Muscle layer of duodenum (tissue), 2 donors: Measurements from ENCODE around the gene RPL13.

ENCODE experiments used
- H3K27ac ChIP-seq: one replicate; pipeline ENCODE4 v1.7.0; 2013; ENCODE audit warnings: mild to moderate bottlenecking, low read length
- H3K27me3 ChIP-seq: one replicate; pipeline ENCODE4 v1.7.0; 2013; ENCODE audit warnings: low read depth, mild to moderate bottlenecking, control low read depth, low read length
- H3K36me3 ChIP-seq, 2 donors: one replicate each; pipeline ENCODE4 v1.7.0; 2013; ENCODE audit warnings: low read length in 2 of 2, control low read depth in 1 of 2, mild to moderate bottlenecking in 1 of 2; ENCODE audit not compliant: insufficient read depth in 2 of 2, control insufficient read depth in 1 of 2
- H3K4me1 ChIP-seq, 2 donors: one replicate each; pipeline ENCODE4 v1.7.0; 2013; ENCODE audit warnings: low read length in 2 of 2, mild to moderate bottlenecking in 2 of 2, control low read depth in 1 of 2, moderate library complexity in 1 of 2; ENCODE audit not compliant: insufficient read depth in 2 of 2, control insufficient read depth in 1 of 2
- H3K4me3 ChIP-seq, 2 donors: one replicate each; pipeline ENCODE4 v1.7.0; 2013; ENCODE audit warnings: low read length in 2 of 2, low read depth in 1 of 2, mild to moderate bottlenecking in 1 of 2
- H3K9me3 ChIP-seq, 2 donors: one replicate each; pipeline ENCODE4 v1.7.0; 2013; ENCODE audit warnings: low read length in 2 of 2, control low read depth in 1 of 2, mild to moderate bottlenecking in 1 of 2; ENCODE audit not compliant: control insufficient read depth in 1 of 2
- donor health status: healthy.

The RPL13 gene

DNA sequence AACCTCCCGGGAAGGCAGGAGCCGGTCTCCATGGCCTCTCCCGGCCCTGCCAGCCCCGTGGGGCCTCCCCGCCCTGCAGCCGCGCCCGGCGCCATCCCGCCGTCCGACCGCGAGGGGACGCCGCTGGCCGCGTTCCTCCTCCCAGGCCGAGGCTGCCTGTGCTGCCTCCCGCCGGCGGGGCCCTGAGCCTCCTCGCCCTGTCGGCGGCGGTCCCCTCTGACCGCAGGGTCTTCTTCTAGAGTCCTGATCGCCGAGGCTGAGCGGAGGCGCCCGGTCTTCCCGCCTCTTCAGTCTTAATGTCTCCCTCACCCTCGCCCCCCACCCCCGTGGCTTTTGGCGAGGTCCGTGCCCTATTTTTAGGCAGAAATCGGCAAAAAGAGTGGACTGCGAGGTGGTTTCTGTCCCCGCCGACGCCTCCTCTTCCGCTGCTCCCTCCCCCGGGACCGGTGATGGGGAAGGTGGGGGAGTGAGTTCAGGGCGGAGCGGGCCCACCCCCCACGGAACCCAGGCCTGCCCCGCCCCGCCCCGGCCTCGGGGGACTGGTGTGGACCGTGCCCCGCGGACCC is 14.3 kb downstream of the RPL13 start:
- H3K4me1 ChIP-seq: peaks cover 0 to 22% of the 10 kb centered on the region in 2 donors
- no peaks in the 10 kb centered on the region for H3K36me3 ChIP-seq
- peak overlapping the region in 1 of 2 donors; percentile 40 for H3K4me3 ChIP-seq
- no peaks in the 10 kb centered on the region for H3K9me3 ChIP-seq
- no peak overlapping the region for H3K27ac ChIP-seq
- H3K27me3 ChIP-seq: peaks cover 21% of the 10 kb centered on the region

DNA sequence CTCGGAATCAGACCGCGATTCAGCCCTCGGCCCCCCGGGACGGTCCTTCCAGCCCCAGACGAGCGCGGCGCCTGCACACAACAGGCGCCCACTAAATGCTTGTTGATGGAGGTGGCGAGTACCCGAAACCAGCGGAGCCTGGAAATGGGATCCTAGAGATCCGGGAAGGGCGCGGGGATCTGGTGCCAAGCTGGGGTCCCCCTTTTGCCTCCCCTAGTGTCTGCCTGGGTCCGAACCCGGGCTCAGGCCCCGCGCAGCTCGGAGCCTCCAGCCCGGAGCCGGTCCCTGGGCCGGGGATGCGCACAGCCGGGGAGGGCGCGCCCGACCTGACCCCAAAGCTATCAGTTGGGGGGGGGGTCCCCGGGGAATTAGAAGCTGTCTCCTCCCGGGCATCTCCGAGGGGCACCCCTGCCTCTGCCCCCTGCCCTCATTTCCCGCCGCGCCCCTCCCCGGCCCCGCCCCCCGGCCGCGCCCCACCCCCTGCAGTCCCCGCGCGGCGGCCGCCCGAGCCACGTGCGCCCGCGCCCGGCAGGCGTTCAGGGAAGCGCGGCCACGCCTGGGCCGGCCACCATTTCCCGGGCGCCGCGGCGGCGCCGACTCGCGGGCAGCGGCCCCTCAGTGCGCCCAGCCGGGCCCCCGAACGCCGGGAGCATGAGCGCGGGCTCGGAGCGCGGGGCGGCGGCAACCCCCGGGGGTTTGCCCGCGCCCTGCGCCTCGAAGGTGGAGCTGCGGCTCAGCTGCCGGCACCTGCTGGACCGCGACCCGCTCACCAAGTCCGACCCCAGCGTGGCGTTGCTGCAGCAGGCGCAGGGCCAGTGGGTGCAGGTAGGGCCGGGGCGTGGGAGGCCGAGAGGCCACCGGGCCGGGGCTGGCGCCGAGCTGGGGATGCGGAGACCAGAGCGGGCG is 15.0 kb downstream of the RPL13 start, which contains the start of gene CPNE7:
TSS of gene CPNE7 (plus strand) at position 512 of the 906 bp plus-strand sequence. CDS start at position 652, 140 bp downstream.
- Histone ChIP-seq H3K27ac (no peak within 1 kb of the TSS), H3K36me3 (no peaks in the 10 kb centered on the region), H3K4me3 (peak within 1 kb of the TSS in 1 of 2 donors; percentile 40), H3K9me3 (no peaks in the 10 kb centered on the region), H3K4me1 (peaks cover 0 to 22% of the 10 kb centered on the region in 2 donors), H3K27me3 (peaks cover 15% of the 10 kb centered on the region)

GRCh38 chr16:89576153-89577054 is 15.9 kb downstream of the RPL13 start:
- H3K36me3 ChIP-seq: no peaks in the 10 kb centered on the region
- peaks cover 0 to 22% of the 10 kb centered on the region in 2 donors for H3K4me1 ChIP-seq
- H3K9me3 ChIP-seq: no peaks in the 10 kb centered on the region
- H3K4me3 ChIP-seq: no peak overlapping the region
- no peak overlapping the region for H3K27ac ChIP-seq
- peaks cover 15% of the 10 kb centered on the region for H3K27me3 ChIP-seq

DNA sequence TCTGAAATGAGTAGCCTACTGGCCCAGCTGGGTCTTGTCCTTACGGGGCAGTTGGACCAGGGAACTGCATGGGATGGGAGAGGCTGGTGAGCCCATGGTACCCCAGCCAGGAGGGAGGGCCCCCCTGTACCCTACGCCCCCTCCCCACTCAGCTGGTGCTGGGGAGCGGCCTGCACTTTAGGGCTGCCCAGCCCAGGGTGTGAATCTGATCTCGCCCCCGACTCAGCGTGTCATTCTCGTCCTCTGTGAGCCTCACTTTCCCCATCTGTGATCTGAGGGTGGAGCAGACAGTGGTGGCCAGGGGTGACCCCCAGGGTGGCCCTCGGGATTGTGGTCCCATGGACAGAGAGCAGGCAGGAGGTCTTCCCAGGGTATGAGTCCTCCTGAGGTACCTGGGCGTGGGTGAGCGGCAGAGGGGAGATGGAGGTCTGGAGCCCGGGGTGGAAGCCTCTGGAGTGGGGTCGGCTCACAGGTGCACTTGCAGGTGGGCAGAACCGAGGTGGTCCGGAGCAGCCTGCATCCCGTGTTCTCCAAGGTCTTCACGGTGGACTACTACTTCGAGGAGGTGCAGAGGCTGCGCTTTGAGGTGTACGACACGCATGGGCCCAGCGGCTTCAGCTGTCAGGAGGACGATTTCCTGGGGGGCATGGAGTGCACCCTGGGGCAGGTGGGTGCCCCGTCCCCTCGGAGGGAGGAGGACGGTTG is 16.7 kb downstream of the RPL13 start:
- H3K4me1 ChIP-seq: peaks cover 0 to 22% of the 10 kb centered on the region in 2 donors
- H3K4me3 ChIP-seq: no peak overlapping the region
- H3K36me3 ChIP-seq: no peaks in the 10 kb centered on the region
- no peaks in the 10 kb centered on the region for H3K9me3 ChIP-seq
- no peak overlapping the region for H3K27ac ChIP-seq
- peaks cover 15% of the 10 kb centered on the region for H3K27me3 ChIP-seq

DNA sequence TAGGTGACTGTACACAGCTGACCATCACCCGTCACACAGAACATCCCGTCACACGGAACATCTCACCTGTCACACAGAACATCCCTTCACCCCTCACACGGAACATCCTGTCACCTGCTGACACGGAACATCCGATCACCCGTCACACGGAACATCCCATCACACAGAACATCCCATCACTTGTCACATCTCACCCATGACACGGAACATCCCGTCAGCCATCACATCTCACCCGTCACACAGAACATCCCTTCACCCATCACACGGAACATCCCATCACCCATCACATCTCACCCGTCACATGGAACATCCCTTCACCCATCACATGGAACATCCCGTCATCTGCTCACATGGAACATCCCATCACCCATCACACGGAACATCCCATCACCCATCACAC is 18.9 kb downstream of the RPL13 start:
- Histone ChIP-seq H3K4me3 (no peak overlapping the region), H3K4me1 (peaks cover 0 to 21% of the 10 kb centered on the region in 2 donors), H3K9me3 (no peaks in the 10 kb centered on the region), H3K27me3 (peaks cover 6% of the 10 kb centered on the region), H3K27ac (no peak overlapping the region), H3K36me3 (no peaks in the 10 kb centered on the region)

GRCh38 chr16:89581045-89581695 is 20.7 kb downstream of the RPL13 start:
- Histone ChIP-seq H3K4me3 (no peak overlapping the region), H3K36me3 (no peaks in the 10 kb centered on the region), H3K27me3 (no peaks in the 10 kb centered on the region), H3K4me1 (peaks cover 0 to 5% of the 10 kb centered on the region in 2 donors), H3K9me3 (no peaks in the 10 kb centered on the region), H3K27ac (no peak overlapping the region)

DNA sequence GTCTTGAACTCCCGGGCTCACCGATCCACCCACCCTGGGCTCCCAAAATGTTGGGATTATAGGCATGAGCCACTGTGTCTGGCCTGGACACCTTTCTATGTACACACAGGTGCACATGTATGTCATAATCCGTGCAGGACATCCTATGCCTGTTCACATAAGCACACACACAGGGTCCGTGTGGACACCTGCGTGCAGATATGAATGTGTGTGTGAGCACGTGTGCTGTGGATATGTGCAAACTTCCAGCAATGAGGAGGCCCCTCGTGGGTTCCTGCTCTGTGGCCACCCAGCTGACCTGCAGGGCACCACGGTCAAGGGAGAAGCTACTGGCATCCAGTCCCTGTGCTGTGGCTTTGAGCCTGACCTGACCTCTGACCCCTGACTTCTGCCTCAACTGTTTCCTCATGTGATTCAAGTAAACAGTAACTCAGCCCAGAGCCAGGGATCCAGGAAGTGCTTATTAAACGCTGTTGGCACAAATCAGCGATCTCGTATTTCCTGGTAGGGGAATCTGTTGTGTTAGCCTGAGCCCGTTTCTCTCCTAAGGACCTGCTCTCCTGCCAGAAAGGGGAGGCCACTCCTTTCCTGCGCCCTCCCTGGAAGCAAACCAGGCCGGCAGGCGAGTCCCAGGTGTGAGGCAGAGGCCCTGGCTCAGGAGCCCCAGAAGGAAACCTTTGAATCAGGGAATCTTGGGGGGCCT is 21.5 kb downstream of the RPL13 start:
- H3K36me3 ChIP-seq: no peaks in the 10 kb centered on the region
- no peaks in the 10 kb centered on the region for H3K27me3 ChIP-seq
- no peaks in the 10 kb centered on the region for H3K9me3 ChIP-seq
- H3K4me1 ChIP-seq: peaks cover 0 to 3% of the 10 kb centered on the region in 2 donors
- peak overlapping the region; percentile 29 for H3K27ac ChIP-seq
- H3K4me3 ChIP-seq: no peak overlapping the region

GRCh38 chr16:89582614-89583196 is 22.2 kb downstream of the RPL13 start:
- Histone ChIP-seq H3K27me3 (no peaks in the 10 kb centered on the region), H3K4me3 (no peak overlapping the region), H3K36me3 (no peaks in the 10 kb centered on the region), H3K27ac (peak overlapping the region; percentile 29), H3K4me1 (peaks cover 0 to 3% of the 10 kb centered on the region in 2 donors), H3K9me3 (no peaks in the 10 kb centered on the region)

DNA sequence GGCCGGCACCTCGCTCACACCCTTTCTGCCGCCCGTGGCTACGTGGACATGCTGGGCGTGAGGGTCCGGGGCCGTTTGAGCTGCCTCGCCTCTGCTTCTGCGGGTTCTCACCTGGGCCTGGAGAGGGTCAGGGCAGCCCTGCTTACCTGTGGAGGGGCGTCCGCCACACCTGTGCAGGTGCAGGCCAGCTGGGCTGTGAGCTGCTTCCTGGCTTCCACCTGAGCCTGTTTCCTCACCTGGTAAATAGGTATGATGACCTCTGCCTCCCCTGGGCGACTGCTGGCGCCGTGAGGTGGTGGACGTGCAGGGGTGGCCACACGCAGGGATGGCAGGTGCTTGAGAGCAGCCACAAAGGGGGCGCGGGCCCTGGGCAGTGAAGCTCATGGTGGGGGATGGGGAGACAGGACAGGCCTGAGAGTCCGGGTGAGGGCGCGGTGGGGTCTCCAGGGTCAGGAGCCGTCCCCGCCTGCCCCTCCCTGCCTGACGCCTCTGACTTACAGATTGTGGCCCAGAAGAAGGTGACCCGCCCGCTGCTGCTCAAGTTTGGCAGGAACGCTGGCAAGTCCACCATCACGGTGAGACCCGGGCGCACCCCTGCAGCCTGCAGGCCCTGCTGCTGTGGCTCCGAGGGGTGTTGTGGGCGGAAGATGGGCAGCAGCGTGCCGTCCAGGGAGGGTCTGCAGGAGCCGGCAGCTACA is 22.9 kb downstream of the RPL13 start:
- Histone ChIP-seq H3K36me3 (no peaks in the 10 kb centered on the region), H3K27ac (no peak overlapping the region), H3K27me3 (no peaks in the 10 kb centered on the region), H3K4me1 (peaks cover 0 to 3% of the 10 kb centered on the region in 2 donors), H3K4me3 (no peak overlapping the region), H3K9me3 (no peaks in the 10 kb centered on the region)
